A673 (cell line): ENCODE results near the gene NEUROG3. TPM values are rescaled to one million over a fixed set of nuclear protein-coding genes. Genes with fewer than 3 reads are reported as not detected.

Source experiments
- BruUV-seq: library from RNA; stranded (reverse); fragments of 400-500 nt; replicated peaks from 2 replicates; lab custom pipeline; 2021; lab: Mats Ljungman, UMichigan
- CTCF ChIA-PET: fragments of 300-600 bp; sonication (Branson Sonifier 250); formaldehyde crosslinking; loops from one replicate; lab custom pipeline; 2022; ENCODE audit warnings: antibody characterized with exemption; lab: Charles Lee
- POLR2A ChIA-PET: fragments of 300-600 bp; sonication (Branson Sonifier 250); formaldehyde crosslinking; loops from one replicate; lab custom pipeline; 2022; ENCODE audit warnings: antibody characterized with exemption; ENCODE audit not compliant: low non-redundant PET; lab: Charles Lee
- DNase-seq: peaks from one replicate; pipeline ENCODE4 v3.0.0-alpha.2; 2015; ENCODE audit warnings: low spot score
- H3K27ac ChIP-seq: fragments of 200-600 bp; sonication (generic); 2 replicates; pipeline ENCODE4 v1.5.1; 2016; ENCODE audit warnings: mixed run types, low read depth, mild to moderate bottlenecking, mixed read lengths, antibody characterized with exemption, low read length; ENCODE audit not compliant: poor library complexity, severe bottlenecking
- H3K27me3 ChIP-seq: fragments of 200-600 bp; sonication (generic); replicated peaks from 2 replicates; pipeline ENCODE4 v1.6.1; 2017; ENCODE audit warnings: mixed run types, low read depth, mild to moderate bottlenecking, mixed read lengths, antibody characterized with exemption, low read length; ENCODE audit not compliant: insufficient read depth, poor library complexity
- H3K36me3 ChIP-seq: fragments of 200-600 bp; sonication (generic); 2 replicates; pipeline ENCODE4 v1.6.1; 2016; ENCODE audit warnings: mixed run types, mild to moderate bottlenecking, mixed read lengths, antibody characterized with exemption, low read length; ENCODE audit not compliant: insufficient read depth, poor library complexity, severe bottlenecking
- H3K4me1 ChIP-seq: fragments of 200-600 bp; sonication (generic); 2 replicates; pipeline ENCODE4 v1.6.1; 2017; ENCODE audit warnings: mixed run types, mild to moderate bottlenecking, mixed read lengths, antibody characterized with exemption, low read length; ENCODE audit not compliant: insufficient read depth, poor library complexity, severe bottlenecking
- H3K4me3 ChIP-seq: fragments of 200-600 bp; sonication (generic); 2 replicates; pipeline ENCODE4 v1.5.1; 2016; ENCODE audit warnings: low read depth, mixed run types, mild to moderate bottlenecking, mixed read lengths, low read length; ENCODE audit not compliant: poor library complexity, severe bottlenecking
- H3K9me3 ChIP-seq: fragments of 200-600 bp; sonication (generic); 2 replicates; pipeline ENCODE4 v1.6.1; 2016; ENCODE audit warnings: mixed run types, low read depth, mild to moderate bottlenecking, mixed read lengths, antibody characterized with exemption, low read length; ENCODE audit not compliant: poor library complexity, severe bottlenecking
- CTCF ChIP-seq: fragments of 300-800, 200-600 bp; sonication (generic); conservative IDR thresholded peaks from 2 replicates; pipeline ENCODE4 v1.5.1; 2017; ENCODE audit warnings: low read depth, mild to moderate bottlenecking, antibody characterized with exemption, low read length, moderate library complexity, mixed read lengths
- EZH2 ChIP-seq: fragments of 200-600 bp; sonication (generic); IDR thresholded peaks from 2 replicates; pipeline ENCODE4 v1.6.1; 2017; ENCODE audit warnings: borderline replicate concordance, low read depth, mild to moderate bottlenecking, mixed read lengths, antibody characterized with exemption, low read length; ENCODE audit not compliant: poor library complexity, severe bottlenecking
- intact Hi-C: fragments of 100-400 bp; cut with micrococcal nuclease; formaldehyde crosslinking; loops from one replicate; pipeline ENCODE4 v1.10.0; 2022; ENCODE audit not compliant: unreplicated experiment
- total RNA-seq: library from RNA; stranded (reverse); gene quantifications from 2 replicates; pipeline ENCODE4 v1.2.3, GENCODE V29; 2021

Gene NEUROG3
- total RNA-seq, 1 experiment from 2014 or later: not detected

DNA sequence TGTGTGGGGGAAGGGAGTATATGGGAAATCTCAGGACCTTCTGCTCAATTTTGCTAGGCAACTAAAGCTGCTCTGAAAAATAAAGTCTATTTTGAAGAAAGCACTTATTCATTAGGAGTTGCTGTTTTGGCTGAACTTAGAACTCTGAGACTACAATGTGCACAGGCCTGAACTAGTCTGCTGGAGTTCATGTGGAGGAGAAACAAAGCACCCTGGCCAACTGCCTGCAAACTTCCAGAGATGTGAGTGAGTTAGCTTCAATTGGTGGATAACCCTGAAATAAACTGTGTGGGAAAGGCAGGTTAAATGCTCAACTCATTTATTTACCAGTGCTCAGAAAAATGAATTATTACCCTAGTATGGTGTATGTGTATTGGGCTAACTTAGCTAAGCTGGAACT, 39.5 kb upstream of the NEUROG3 start:
- no peak for TF ChIP-seq CTCF
- TF ChIP-seq EZH2: no peak
- ChIA-PET POLR2A (no interaction called here), CTCF (no interaction called here)
- Histone ChIP-seq H3K27ac (no peak overlapping the region), H3K9me3 (no peaks in the 10 kb centered on the region), H3K27me3 (peaks cover 43% of the 10 kb centered on the region), H3K36me3 (no peaks in the 10 kb centered on the region), H3K4me3 (no peak overlapping the region), H3K4me1 (no peaks in the 10 kb centered on the region)
- intact Hi-C loops: no loop called here
- DNase-seq: no peak
- BruUV-seq: no TSS peak

GRCh38 chr10:69609077-69609476, 35.9 kb upstream of the NEUROG3 start:
- no TSS peak for BruUV-seq
- Histone ChIP-seq H3K9me3 (no peaks in the 10 kb centered on the region), H3K27me3 (peaks cover 52% of the 10 kb centered on the region), H3K27ac (no peak overlapping the region), H3K36me3 (no peaks in the 10 kb centered on the region), H3K4me3 (no peak overlapping the region), H3K4me1 (no peaks in the 10 kb centered on the region)
- POLR2A ChIA-PET: no interaction called here
- intact Hi-C loops: no loop called here
- no peak for TF ChIP-seq EZH2
- no peak for TF ChIP-seq CTCF
- CTCF ChIA-PET: no interaction called here
- DNase-seq: no peak

- Histone ChIP-seq H3K4me1 (no peaks in the 10 kb centered on the region), H3K27me3 (peaks cover 56% of the 10 kb centered on the region), H3K36me3 (no peaks in the 10 kb centered on the region), H3K9me3 (no peaks in the 10 kb centered on the region), H3K4me3 (no peak overlapping the region), H3K27ac (no peak overlapping the region)
- ChIA-PET CTCF (no interaction called here), POLR2A (no interaction called here)
- no TSS peak for BruUV-seq
- no peak for TF ChIP-seq EZH2
- intact Hi-C loops: no loop called here
- no peak for DNase-seq
Observed at GRCh38 chr10:69600761-69601330, 27.6 kb upstream of the NEUROG3 start.

DNA sequence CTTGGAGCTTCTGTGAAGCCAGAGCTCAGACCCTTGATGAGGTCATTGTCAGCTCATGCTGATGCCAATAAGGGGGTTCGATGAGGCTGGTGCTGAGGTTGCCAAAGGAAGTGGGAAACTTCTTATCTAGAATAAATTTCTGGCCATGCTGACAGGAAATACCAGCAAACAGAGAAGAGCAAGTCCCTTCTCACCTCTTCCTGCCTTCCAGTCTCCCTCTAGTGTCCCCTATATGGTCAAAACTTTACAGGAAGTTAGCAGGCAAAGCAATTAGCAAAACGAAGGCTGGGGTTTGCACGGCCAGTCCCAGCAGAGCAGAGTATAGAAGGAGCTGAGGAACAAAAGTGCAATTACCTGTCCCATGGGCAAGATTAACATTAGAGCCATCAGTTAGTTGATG, 15.1 kb upstream of the NEUROG3 start:
- intact Hi-C loops: no loop called here
- Histone ChIP-seq H3K4me3 (no peak overlapping the region), H3K9me3 (no peaks in the 10 kb centered on the region), H3K4me1 (no peaks in the 10 kb centered on the region), H3K36me3 (no peaks in the 10 kb centered on the region), H3K27ac (no peak overlapping the region), H3K27me3 (peaks cover 42% of the 10 kb centered on the region)
- POLR2A ChIA-PET: no interaction called here
- no peak for DNase-seq
- CTCF ChIA-PET: no interaction called here
- TF ChIP-seq CTCF: no peak
- no peak for TF ChIP-seq EZH2
- no TSS peak for BruUV-seq
